SH-SY5Y (cell line): ENCODE data around the gene ARID4B.

ENCODE experiments used
- GATA2 ChIP-seq: IDR thresholded peaks from 2 replicates; pipeline ENCODE4 v1.6.1; 2011; ENCODE audit warnings: mild to moderate bottlenecking, low read depth, low read length
- GATA3 ChIP-seq: IDR thresholded peaks from 2 replicates; pipeline ENCODE4 v1.6.1; 2011; ENCODE audit warnings: low read depth, mild to moderate bottlenecking, low read length, moderate library complexity

- TF ChIP-seq GATA2 (no peak), GATA3 (no peak)
Observed at GRCh38 chr1:235236128-235236527, 91.9 kb downstream of the ARID4B start.
